Measurements from ENCODE around the gene DPCD.

Gene DPCD

GRCh38 chr10:101645659-101646058 is 57.5 kb downstream of the DPCD start:
- H3K4me3 ChIP-seq (ENCODE audit: control insufficient read depth, low read depth, low read length) = no peak overlapping the region
- no peak for TF ChIP-seq CTCF (IDR thresholded peaks at IDR 0.05; ENCODE audit: control insufficient read depth, insufficient read depth, low read depth, low read length, missing control alignments)
- no peak for DNase-seq (ENCODE audit: low read depth)

GRCh38 chr10:101646364-101646763 is 58.2 kb downstream of the DPCD start:
- TF ChIP-seq CTCF (IDR thresholded peaks at IDR 0.05; ENCODE audit: control insufficient read depth, insufficient read depth, low read depth, low read length, missing control alignments) = no peak
- H3K4me3 ChIP-seq (ENCODE audit: control insufficient read depth, low read depth, low read length) = no peak overlapping the region
- DNase-seq (ENCODE audit: low read depth) = no peak

- TF ChIP-seq CTCF (IDR thresholded peaks at IDR 0.05; ENCODE audit: control insufficient read depth, insufficient read depth, low read depth, low read length, missing control alignments) = no peak
- H3K4me3 ChIP-seq (ENCODE audit: control insufficient read depth, low read depth, low read length) = no peak overlapping the region
- no peak for DNase-seq (ENCODE audit: low read depth)
These were observed 59.1 kb downstream of the DPCD start for GRCh38 chr10:101647255-101647654.

GRCh38 chr10:101649525-101650085 is 61.5 kb downstream of the DPCD start:
- no peak for DNase-seq (ENCODE audit: low read depth)
- no peak overlapping the region for H3K4me3 ChIP-seq (ENCODE audit: control insufficient read depth, low read depth, low read length)
- TF ChIP-seq CTCF (IDR thresholded peaks at IDR 0.05; ENCODE audit: control insufficient read depth, insufficient read depth, low read depth, low read length, missing control alignments) = no peak

- TF ChIP-seq CTCF (IDR thresholded peaks at IDR 0.05; ENCODE audit: control insufficient read depth, insufficient read depth, low read depth, low read length, missing control alignments) = no peak
- H3K4me3 ChIP-seq (ENCODE audit: control insufficient read depth, low read depth, low read length) = no peak overlapping the region
- DNase-seq (ENCODE audit: low read depth) = no peak
These were observed 62.7 kb downstream of the DPCD start for GRCh38 chr10:101650863-101651262.

- H3K4me3 ChIP-seq (ENCODE audit: control insufficient read depth, low read depth, low read length) = no peak overlapping the region
- DNase-seq (ENCODE audit: low read depth) = no peak
- no peak for TF ChIP-seq CTCF (IDR thresholded peaks at IDR 0.05; ENCODE audit: control insufficient read depth, insufficient read depth, low read depth, low read length, missing control alignments)
These were observed 63.2 kb downstream of the DPCD start for GRCh38 chr10:101651336-101651735.

GRCh38 chr10:101653536-101653935 is 65.4 kb downstream of the DPCD start:
- no peak for TF ChIP-seq CTCF (IDR thresholded peaks at IDR 0.05; ENCODE audit: control insufficient read depth, insufficient read depth, low read depth, low read length, missing control alignments)

More at GRCh38 chr10:101653536-101653935, 65.4 kb downstream of the DPCD start:
- DNase-seq (ENCODE audit: low read depth) = no peak
- no peak overlapping the region for H3K4me3 ChIP-seq (ENCODE audit: control insufficient read depth, low read depth, low read length)

All from AG09309 (cell line).